HG02610 (cell line): ENCODE data around the gene WWOX.

Experiments used
- ATAC-seq: cut with Tn5 transposase; IDR thresholded peaks from one replicate; pipeline ENCODE4 v1.9.1; 2021; ENCODE audit warnings: mild to moderate bottlenecking, moderate library complexity; ENCODE audit not compliant: unreplicated experiment

Gene WWOX

GRCh38 chr16:78902321-78902720 is 802.9 kb downstream of the WWOX start:
- ATAC-seq, result no peak

DNA sequence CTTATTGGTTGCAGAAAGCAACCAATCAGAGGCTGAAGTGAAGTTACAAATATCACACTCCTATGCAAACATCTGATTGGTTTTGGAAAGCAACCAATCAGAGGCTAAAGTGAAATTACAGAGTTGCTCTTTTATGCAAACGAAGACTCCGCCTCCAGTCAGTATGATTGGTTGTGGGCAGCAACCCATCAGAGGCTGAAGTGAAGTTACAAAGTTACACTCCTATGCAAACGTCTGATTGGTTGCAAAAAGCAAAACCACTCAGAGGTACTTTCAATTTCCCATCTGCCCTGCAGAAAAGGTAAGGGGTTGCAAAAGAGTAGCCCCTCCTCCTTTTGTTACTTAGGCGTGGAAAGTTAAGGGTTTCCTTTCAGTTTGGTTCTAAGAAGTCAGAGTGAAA is 803.8 kb downstream of the WWOX start:
- ATAC-seq, result no peak

DNA sequence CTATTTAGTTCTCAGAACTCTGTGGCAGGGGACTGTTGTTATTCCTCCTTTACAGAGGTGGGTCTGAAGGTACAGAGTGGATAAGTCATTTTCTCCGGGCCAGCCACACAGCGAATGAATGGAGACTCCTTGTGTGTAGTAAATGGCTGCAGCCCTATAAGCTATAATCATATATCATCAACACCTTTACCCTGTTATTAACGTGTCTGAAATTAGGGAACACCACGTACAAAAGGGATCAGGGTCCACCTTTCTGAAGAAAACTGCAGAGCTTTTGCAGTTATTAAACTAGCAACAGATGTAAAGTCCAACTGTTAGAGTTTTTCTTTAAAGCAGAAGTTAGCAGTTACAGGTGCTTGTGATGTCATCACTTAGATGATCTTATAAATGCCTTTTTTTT is 804.4 kb downstream of the WWOX start:
- no peak for ATAC-seq

- no peak for ATAC-seq
Observed at GRCh38 chr16:78906135-78906534, 806.7 kb downstream of the WWOX start.

GRCh38 chr16:78909226-78909625 is 809.8 kb downstream of the WWOX start:
- ATAC-seq, result no peak

DNA sequence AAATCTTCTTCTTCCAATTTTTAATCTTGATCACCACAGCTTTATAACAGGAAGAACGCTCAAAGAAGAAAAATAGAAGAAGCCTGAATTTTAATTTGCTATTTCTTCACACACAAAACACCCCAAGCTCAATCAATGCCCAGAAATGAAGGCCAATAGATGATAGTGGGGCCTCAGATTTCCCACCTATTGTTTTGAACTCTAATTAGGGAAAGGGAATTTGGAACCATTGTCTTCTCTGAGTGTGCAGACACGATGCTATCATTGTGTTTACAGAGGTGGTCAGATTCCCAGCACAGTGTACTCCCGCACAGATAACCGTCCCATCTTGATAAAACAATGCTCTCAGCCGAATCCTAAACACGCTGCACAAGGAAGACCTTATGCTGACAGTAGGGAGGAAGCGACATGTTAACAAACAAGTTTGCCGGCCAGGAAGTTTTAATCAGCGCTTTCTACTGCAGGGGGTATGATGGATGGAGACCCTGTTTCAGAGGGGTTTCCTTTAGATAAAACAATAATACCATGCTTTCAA is 816.4 kb downstream of the WWOX start:
- no peak for ATAC-seq

DNA sequence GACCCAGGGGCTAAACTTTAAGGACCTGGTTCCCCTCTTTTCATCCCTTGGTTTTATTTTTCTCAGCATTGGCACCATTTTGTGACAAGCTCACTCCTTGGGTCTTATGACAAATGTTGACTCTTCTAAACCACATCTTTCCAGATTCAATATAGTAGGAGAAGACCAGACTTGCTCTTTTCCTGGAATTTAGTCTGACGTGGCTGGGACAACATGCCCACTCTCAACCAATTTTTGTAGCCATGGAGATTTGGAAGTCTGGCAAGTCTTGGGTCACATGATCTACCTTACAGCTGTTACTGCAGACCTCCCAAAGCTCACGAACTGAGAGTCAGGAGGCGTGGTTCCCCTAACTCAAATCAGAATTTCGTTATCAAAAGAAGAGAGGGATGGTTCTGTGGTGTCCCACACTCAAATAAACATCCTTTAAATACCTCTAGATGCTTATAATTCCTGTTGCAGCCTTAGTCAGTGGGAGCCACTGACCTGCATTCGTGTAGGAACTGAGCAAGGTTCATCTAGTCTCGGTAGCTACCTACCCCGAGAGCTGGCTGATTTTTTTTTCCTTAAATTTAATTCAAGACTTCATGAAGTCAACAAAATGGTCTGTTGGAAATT is 817.6 kb downstream of the WWOX start:
- no peak for ATAC-seq

GRCh38 chr16:78918805-78919305 is 819.4 kb downstream of the WWOX start:
- no peak for ATAC-seq

- ATAC-seq, result no peak
Observed at GRCh38 chr16:78919852-78920251, 820.4 kb downstream of the WWOX start.

GRCh38 chr16:78920621-78921020 is 821.2 kb downstream of the WWOX start:
- ATAC-seq, result no peak

DNA sequence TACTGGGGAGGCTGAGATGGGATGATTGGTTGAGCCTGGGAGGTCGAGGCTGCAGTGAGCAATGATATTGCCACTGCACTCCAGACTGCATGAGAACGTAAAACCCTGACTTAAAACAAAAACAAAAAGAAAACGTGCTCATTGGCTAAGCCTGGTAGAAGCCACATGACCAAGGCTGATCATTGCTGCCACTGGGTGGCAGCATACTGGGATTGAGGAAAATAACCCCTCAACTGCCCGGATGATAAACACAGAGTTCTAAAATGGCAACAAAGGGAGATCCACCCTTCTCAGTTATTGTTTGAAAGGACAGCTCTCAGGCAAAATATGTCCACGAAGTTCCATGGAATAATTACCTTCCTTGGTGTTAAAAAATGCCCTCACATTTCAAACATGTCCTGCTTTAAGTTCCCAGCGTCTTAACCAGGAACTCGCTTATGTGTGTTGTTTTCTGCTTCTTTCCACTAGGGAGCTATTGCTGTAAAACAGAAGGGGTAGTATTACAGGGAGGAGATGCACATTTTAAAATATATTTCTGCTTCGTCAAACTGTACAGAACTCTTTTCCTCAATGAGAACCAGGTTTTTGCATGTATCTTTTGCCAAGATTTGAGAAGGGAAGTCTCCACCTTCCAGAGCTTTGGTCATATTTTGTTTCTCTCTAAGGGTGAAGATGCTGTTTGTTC is 825.8 kb downstream of the WWOX start:
- ATAC-seq, result no peak

- ATAC-seq, result no peak
Observed at GRCh38 chr16:78926723-78927210, 827.3 kb downstream of the WWOX start.

DNA sequence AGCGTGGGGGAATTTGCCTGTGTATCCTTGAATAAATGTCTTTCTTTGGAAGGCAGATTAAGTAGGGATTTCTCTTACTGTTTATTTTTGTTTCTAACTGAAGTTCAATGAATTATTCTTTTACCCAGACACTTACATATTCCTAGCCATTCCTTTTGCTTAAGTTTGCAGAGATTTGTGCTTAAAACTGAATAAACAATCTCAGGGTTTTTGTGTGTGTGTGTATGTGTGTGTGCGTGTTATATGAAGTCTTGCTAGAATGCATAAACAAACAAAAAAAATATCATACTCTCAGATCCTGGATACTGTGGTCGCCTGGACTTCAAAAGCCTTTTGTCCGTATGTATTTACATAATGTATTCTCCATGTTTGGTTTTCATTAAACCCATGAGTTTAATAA is 828.3 kb downstream of the WWOX start:
- no peak for ATAC-seq

- ATAC-seq, result no peak
Observed at GRCh38 chr16:78929841-78930240, 830.4 kb downstream of the WWOX start.

GRCh38 chr16:78930561-78930960 is 831.1 kb downstream of the WWOX start:
- no peak for ATAC-seq

DNA sequence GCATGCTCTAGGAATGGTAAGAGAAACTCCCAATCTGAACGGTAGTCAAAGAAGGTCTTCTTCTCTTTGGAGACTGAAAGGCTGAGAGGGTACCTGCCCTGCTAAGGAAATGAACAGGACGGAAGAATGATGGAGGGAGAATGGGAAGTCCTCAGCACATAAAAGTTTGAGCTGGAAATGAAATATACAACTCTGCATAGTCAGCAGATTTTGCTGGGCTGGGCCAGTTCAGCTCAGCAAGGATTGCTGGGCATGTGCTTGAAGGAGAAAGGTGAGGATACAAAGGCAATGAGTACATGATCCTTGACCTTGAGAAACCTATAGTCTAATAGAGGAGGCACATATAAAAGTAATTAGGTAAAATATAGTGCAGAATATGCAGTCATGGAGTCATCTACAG is 831.8 kb downstream of the WWOX start:
- no peak for ATAC-seq

DNA sequence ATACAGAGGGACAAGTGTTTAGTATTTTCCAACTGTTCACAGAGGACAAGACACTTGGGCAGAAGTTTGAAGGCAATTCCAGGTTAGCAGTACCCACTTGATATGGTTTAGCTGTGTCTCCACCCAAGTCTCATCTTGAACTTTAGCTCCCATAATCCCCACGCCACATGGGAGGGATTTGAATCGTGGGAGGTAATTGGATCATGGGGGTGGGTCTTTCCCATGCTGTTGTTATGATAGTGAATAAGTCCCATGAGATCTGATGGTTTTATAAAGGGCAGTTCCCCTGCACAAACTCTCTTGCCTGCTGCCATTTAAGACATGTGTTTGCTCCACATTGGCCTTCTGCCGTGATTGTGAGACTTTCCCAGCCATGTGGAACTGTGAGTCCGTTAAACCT is 832.2 kb downstream of the WWOX start:
- no peak for ATAC-seq

DNA sequence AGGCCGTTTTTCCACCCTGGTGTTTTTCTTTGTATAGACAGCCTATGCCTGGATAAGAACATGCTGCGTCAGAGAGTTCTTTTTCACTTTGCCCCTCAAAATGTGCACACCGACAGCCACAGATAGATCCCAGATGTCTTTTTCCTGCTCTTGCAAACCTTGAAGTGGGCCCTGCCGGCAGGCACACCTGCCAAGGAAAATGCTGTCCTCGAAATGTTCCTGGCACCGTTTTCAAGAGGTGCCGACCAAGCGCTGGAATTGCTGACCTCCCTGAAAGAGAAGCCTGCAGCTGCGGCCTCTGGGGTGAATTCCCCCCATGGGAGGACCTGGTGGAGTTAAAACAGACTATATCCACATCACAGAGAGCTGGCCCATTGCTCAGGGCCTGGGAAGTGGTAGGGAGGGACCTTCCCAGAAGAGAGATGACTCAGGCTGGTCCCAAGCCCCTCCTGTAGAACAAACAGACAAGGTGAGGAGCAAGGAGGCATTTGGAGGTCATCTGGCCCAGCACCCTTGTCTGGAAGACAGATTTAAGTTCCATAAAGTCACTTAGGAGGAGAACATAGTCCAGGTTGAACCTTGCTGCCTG is 833.0 kb downstream of the WWOX start:
- ATAC-seq, result no peak

GRCh38 chr16:78936060-78936459 is 836.6 kb downstream of the WWOX start:
- no peak for ATAC-seq

GRCh38 chr16:78939597-78939996 is 840.1 kb downstream of the WWOX start:
- ATAC-seq, result no peak

GRCh38 chr16:78942625-78943245 is 843.3 kb downstream of the WWOX start:
- no peak for ATAC-seq
